ENCODE data around the gene LYRM4.

The LYRM4 gene

DNA sequence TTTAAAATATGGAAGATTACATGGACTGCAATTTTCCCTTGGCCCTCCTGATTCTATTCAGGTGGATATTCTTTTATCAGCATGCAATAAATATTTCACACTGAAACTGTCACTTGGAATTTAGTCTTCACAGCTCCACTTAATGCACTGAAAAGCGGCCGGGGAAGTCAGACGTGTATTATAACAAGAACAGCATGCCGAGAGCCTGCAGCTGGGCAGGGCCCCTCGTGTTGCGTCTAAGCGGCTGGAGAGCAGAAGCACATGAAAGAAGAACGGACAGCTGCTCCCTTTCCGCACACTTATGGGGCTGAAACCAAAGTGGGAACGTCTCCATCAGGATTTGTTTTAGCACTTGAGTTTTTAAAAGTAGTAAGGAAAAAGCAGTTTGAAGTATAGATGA, 57.2 kb downstream of the LYRM4 start:
- H3K27ac ChIP-seq (replicated peaks): no peak overlapping the region
- no peaks in the 10 kb centered on the region for H3K27me3 ChIP-seq (ENCODE audit: insufficient read depth, poor library complexity, severe bottlenecking)
- TF ChIP-seq, protein P1, sequence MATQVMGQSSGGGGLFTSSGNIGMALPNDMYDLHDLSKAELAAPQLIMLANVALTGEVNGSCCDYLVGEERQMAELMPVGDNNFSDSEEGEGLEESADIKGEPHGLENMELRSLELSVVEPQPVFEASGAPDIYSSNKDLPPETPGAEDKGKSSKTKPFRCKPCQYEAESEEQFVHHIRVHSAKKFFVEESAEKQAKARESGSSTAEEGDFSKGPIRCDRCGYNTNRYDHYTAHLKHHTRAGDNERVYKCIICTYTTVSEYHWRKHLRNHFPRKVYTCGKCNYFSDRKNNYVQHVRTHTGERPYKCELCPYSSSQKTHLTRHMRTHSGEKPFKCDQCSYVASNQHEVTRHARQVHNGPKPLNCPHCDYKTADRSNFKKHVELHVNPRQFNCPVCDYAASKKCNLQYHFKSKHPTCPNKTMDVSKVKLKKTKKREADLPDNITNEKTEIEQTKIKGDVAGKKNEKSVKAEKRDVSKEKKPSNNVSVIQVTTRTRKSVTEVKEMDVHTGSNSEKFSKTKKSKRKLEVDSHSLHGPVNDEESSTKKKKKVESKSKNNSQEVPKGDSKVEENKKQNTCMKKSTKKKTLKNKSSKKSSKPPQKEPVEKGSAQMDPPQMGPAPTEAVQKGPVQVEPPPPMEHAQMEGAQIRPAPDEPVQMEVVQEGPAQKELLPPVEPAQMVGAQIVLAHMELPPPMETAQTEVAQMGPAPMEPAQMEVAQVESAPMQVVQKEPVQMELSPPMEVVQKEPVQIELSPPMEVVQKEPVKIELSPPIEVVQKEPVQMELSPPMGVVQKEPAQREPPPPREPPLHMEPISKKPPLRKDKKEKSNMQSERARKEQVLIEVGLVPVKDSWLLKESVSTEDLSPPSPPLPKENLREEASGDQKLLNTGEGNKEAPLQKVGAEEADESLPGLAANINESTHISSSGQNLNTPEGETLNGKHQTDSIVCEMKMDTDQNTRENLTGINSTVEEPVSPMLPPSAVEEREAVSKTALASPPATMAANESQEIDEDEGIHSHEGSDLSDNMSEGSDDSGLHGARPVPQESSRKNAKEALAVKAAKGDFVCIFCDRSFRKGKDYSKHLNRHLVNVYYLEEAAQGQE (IDR thresholded peaks at IDR 0.05; ENCODE audit: insufficient replicate concordance, low read depth): no peak
- TF ChIP-seq POLR2AphosphoS5 (IDR thresholded peaks at IDR 0.05; ENCODE audit: low read depth): no peak
- no peak for TF ChIP-seq SPI1 (IDR thresholded peaks at IDR 0.05; ENCODE audit: borderline replicate concordance, low read depth)
- TF ChIP-seq GABPA (IDR thresholded peaks at IDR 0.05; ENCODE audit: low read depth): no peak
- no peak for TF ChIP-seq CTCF (IDR thresholded peaks at IDR 0.05; ENCODE audit: insufficient read depth, low read length)
- H3K4me3 ChIP-seq (replicated peaks; ENCODE audit: insufficient read depth, low read length): no peak overlapping the region
- DNase-seq (ENCODE audit: low read depth in 1 of 2, low spot score in 1 of 2): no peak

DNA sequence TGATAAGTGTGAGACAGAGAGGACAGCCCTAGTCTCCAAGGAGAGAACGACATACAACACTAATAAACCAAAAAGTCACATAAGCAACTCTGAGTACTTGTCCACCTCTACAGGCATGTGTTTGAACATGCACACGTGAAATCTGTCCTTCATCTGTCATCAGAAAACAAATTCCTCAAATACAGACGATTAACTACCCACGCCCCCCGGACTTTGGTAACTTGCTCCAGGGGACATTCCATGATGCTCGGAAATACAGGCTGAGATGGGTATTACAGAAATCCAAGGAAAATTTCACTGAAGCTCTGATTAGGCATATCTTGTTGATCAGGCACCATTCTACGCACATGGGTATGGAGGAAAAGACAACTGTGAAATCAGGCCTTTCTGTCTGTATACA, 57.8 kb downstream of the LYRM4 start:
- no peak overlapping the region for H3K4me3 ChIP-seq (replicated peaks; ENCODE audit: insufficient read depth, low read length)

GRCh38 chr6:5202206-5202605, 58.5 kb downstream of the LYRM4 start:
- no peak for DNase-seq (ENCODE audit: low read depth in 1 of 2, low spot score in 1 of 2)
- Histone ChIP-seq H3K4me3 (replicated peaks; ENCODE audit: insufficient read depth, low read length) (no peak overlapping the region), H3K27me3 (ENCODE audit: insufficient read depth, poor library complexity, severe bottlenecking) (no peaks in the 10 kb centered on the region), H3K27ac (replicated peaks) (no peak overlapping the region)
- TF ChIP-seq CTCF (IDR thresholded peaks at IDR 0.05; ENCODE audit: insufficient read depth, low read length): no peak
- no peak for TF ChIP-seq SPI1 (IDR thresholded peaks at IDR 0.05; ENCODE audit: borderline replicate concordance, low read depth)
- no peak for TF ChIP-seq GABPA (IDR thresholded peaks at IDR 0.05; ENCODE audit: low read depth)
- TF ChIP-seq, protein P1 (IDR thresholded peaks at IDR 0.05; ENCODE audit: insufficient replicate concordance, low read depth): no peak
- TF ChIP-seq POLR2AphosphoS5 (IDR thresholded peaks at IDR 0.05; ENCODE audit: low read depth): no peak

More for the DNA sequence above, 57.8 kb downstream of the LYRM4 start:
- no peak for DNase-seq (ENCODE audit: low read depth in 1 of 2, low spot score in 1 of 2)
- Histone ChIP-seq H3K27ac (replicated peaks) (no peak overlapping the region), H3K27me3 (ENCODE audit: insufficient read depth, poor library complexity, severe bottlenecking) (no peaks in the 10 kb centered on the region)
- TF ChIP-seq CTCF (IDR thresholded peaks at IDR 0.05; ENCODE audit: insufficient read depth, low read length) (no peak), POLR2AphosphoS5 (IDR thresholded peaks at IDR 0.05; ENCODE audit: low read depth) (no peak), GABPA (IDR thresholded peaks at IDR 0.05; ENCODE audit: low read depth) (no peak), SPI1 (IDR thresholded peaks at IDR 0.05; ENCODE audit: borderline replicate concordance, low read depth) (no peak)
- TF ChIP-seq, protein P1 (IDR thresholded peaks at IDR 0.05; ENCODE audit: insufficient replicate concordance, low read depth): no peak
